ENCODE measurements around the gene ZNF764.

DNA sequence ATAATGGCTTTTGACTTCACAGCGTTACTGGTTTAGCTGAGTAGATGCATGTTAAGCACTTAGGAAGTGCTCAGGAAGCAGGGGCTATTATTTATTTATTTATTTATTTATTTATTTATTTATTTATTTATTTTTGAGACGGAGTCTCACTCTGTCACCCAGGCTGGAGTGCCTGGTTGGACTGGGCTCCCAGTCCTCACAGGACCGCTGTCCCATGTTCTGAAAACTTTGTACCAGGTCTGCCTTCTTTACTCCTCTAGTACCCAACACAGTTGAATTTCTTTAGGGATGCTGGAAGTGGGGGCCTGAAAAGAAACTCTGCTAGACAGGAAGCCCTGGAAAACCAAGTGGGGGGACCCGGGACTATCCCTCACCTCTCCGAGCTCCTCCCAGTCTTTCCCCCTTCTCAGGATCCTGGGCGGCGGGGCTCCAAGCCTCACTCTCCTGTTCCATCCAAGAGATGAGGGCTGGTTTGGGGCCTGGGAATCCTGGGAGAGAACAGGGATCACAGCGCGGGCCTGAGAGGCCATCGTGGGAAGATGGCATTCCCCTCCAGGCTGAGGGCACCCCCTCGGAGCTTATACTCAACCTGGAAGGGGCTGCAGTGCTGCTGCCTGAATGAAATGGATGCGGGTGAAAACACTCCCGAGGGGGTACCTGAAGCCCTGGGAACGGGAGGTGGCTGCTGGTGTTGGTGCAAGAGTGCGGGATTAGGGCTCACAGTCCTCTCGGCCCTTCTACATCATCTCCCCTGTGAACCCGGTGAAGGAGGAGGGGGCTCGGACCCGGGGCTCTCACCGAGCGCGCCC lies 12.7 kb upstream of the ZNF764 start:
- TF ChIP-seq, protein P1, sequence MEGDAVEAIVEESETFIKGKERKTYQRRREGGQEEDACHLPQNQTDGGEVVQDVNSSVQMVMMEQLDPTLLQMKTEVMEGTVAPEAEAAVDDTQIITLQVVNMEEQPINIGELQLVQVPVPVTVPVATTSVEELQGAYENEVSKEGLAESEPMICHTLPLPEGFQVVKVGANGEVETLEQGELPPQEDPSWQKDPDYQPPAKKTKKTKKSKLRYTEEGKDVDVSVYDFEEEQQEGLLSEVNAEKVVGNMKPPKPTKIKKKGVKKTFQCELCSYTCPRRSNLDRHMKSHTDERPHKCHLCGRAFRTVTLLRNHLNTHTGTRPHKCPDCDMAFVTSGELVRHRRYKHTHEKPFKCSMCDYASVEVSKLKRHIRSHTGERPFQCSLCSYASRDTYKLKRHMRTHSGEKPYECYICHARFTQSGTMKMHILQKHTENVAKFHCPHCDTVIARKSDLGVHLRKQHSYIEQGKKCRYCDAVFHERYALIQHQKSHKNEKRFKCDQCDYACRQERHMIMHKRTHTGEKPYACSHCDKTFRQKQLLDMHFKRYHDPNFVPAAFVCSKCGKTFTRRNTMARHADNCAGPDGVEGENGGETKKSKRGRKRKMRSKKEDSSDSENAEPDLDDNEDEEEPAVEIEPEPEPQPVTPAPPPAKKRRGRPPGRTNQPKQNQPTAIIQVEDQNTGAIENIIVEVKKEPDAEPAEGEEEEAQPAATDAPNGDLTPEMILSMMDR (IDR thresholded peaks at IDR 0.05), result no peak
- TF ChIP-seq POLR2A (IDR thresholded peaks at IDR 0.05), result no peak

Measured in uterus (tissue), 2 donors.